Keratinocyte (primary cell): Measurements from ENCODE around the gene POLK. TPM values are rescaled to one million over a fixed set of nuclear protein-coding genes. Genes with fewer than 3 reads are reported as not detected.

Source experiments
- DNase-seq: peaks from one replicate; pipeline ENCODE4 v3.0.0-alpha.2; 2011; ENCODE audit warnings: low read depth, missing footprints, low spot score
- FAIRE-seq: peaks from 2 replicates; lab custom pipeline; 2011; peaks lifted over from hg19 to GRCh38; lab: Jason Lieb, UNC
- H2AFZ ChIP-seq: 2 replicates; pipeline ENCODE4 v1.6.0; 2012; ENCODE audit warnings: low read length, control low read depth, inconsistent platforms; ENCODE audit not compliant: control insufficient read depth
- H3K27ac ChIP-seq: 2 replicates; pipeline ENCODE4 v1.5.1; 2011; ENCODE audit warnings: low read length; ENCODE audit not compliant: control insufficient read depth, insufficient read depth
- H3K27me3 ChIP-seq: 3 replicates; pipeline ENCODE4 v1.6.0; 2011; ENCODE audit warnings: low read length; ENCODE audit not compliant: control insufficient read depth, insufficient read depth; ENCODE audit errors: extremely low read depth
- H3K36me3 ChIP-seq, 2 experiments: 2 replicates in 1 of 2; 3 replicates in 1 of 2; pipeline ENCODE4 v1.5.1; 2011; ENCODE audit warnings: low read length in 2 of 2, mild to moderate bottlenecking in 1 of 2; ENCODE audit not compliant: control insufficient read depth in 2 of 2, insufficient read depth in 2 of 2; ENCODE audit errors: extremely low read depth in 1 of 2
- H3K4me1 ChIP-seq: 3 replicates; pipeline ENCODE4 v1.5.1; 2011; ENCODE audit warnings: low read length; ENCODE audit not compliant: control insufficient read depth, insufficient read depth; ENCODE audit errors: extremely low read depth
- H3K4me2 ChIP-seq: 3 replicates; pipeline ENCODE4 v1.6.0; 2011; ENCODE audit warnings: low read depth, low read length; ENCODE audit not compliant: control insufficient read depth, insufficient read depth; ENCODE audit errors: extremely low read depth
- H3K4me3 ChIP-seq, 3 experiments: fragments of 200-600 bp in 1 of 3; sonication (generic) in 1 of 3; 2 replicates in 2 of 3; 3 replicates in 1 of 3; pipeline ENCODE4 v1.5.1; 2011 to 2016; ENCODE audit warnings: low read length in 3 of 3, mild to moderate bottlenecking in 3 of 3, control low read depth in 2 of 3, inconsistent platforms in 1 of 3, low read depth in 1 of 3, mixed read lengths in 1 of 3, mixed run types in 1 of 3, moderate library complexity in 1 of 3; ENCODE audit not compliant: control insufficient read depth in 2 of 3, insufficient read depth in 2 of 3; ENCODE audit errors: extremely low read depth in 1 of 3
- H3K79me2 ChIP-seq: 2 replicates; pipeline ENCODE4 v1.6.0; 2012; ENCODE audit warnings: low read length; ENCODE audit not compliant: control insufficient read depth, insufficient read depth
- H3K9ac ChIP-seq: 3 replicates; pipeline ENCODE4 v1.6.0; 2011; ENCODE audit warnings: low read length; ENCODE audit not compliant: control insufficient read depth, insufficient read depth; ENCODE audit errors: extremely low read depth
- H3K9me1 ChIP-seq: 3 replicates; pipeline ENCODE4 v1.6.0; 2011; ENCODE audit warnings: low read length; ENCODE audit not compliant: control insufficient read depth, insufficient read depth; ENCODE audit errors: extremely low read depth
- H3K9me3 ChIP-seq: 2 replicates; pipeline ENCODE4 v1.5.1; 2012; ENCODE audit warnings: low read depth, low read length; ENCODE audit not compliant: control insufficient read depth
- H4K20me1 ChIP-seq: 3 replicates; pipeline ENCODE4 v1.6.0; 2011; ENCODE audit warnings: low read length; ENCODE audit not compliant: control insufficient read depth, insufficient read depth; ENCODE audit errors: extremely low read depth
- CTCF ChIP-seq, 3 experiments: IDR thresholded peaks in 1 of 3; conservative IDR thresholded peaks in 1 of 3; optimal IDR thresholded peaks in 1 of 3; 2 replicates in 2 of 3; 3 replicates in 1 of 3; pipeline versions ENCODE3 to v1.5.1; 2011; ENCODE audit warnings: low read length in 3 of 3, mild to moderate bottlenecking in 3 of 3, moderate library complexity in 2 of 3, control low read depth in 1 of 3, inconsistent platforms in 1 of 3; ENCODE audit not compliant: insufficient read depth in 2 of 3; ENCODE audit errors: extremely low read depth in 1 of 3
- EZH2 ChIP-seq: IDR thresholded peaks from one replicate; pipeline ENCODE4 v1.6.1; 2012; ENCODE audit warnings: inconsistent platforms, mild to moderate bottlenecking, low read length, moderate library complexity
- dilution Hi-C: fragments of 300-500 bp; cut with MboI; formaldehyde crosslinking; loops from one replicate; pipeline ENCODE4 v1.7.0; 2020; ENCODE audit warnings: low sequenced_read_pairs; ENCODE audit not compliant: extremely low pct_ligation_motif_present
- polyA plus RNA-seq, 5 experiments: library from polyadenylated mRNA; depleted of rRNA in 3 of 5; stranded (reverse) in 3 of 5; stranded (forward) in 1 of 5; unstranded in 1 of 5; fragments of >200 nt; gene quantifications; 1 replicate in 1 of 5; 2 replicates in 3 of 5; 3 replicates in 1 of 5; pipeline versions ENCODE4 v1.2.1 to v1.2.3, GENCODE V29; 2011 to 2012; ENCODE audit warnings: missing spikeins in 2 of 5, low read depth in 1 of 5, low replicate concordance in 1 of 5

The POLK gene
- polyA plus RNA-seq, 1 donor (not counting 4 experiments of a cell fraction or from before 2014, with no cell fraction given), result 25.8 TPM

- Histone ChIP-seq H2AFZ (no peak overlapping the region), H3K79me2 (no peaks in the 10 kb centered on the region), H3K36me3 (no peaks in the 10 kb centered on the region), H3K4me1 (peaks cover 16% of the 10 kb centered on the region), H3K27me3 (no peaks in the 10 kb centered on the region), H3K9me3 (no peaks in the 10 kb centered on the region), H4K20me1 (no peaks in the 10 kb centered on the region), H3K9me1 (no peaks in the 10 kb centered on the region), H3K4me2 (peak overlapping the region; percentile 55), H3K4me3 (peak overlapping the region in 1 of 3 experiments; percentile 18), H3K9ac (peak overlapping the region; percentile 37), H3K27ac (peak overlapping the region; percentile 58)
- TF ChIP-seq EZH2 (no peak), CTCF (optimal IDR thresholded peaks at IDR 0.05 in 1 of 3, IDR thresholded peaks at IDR 0.05 in 1 of 3, conservative IDR thresholded peaks at IDR 0.05 in 1 of 3; ENCODE audit: extremely low read depth in 1 of 3, insufficient read depth in 2 of 3, low read length in 3 of 3) (no peak)
- DNase-seq (no peak), FAIRE-seq (peak; percentile 76)
- dilution Hi-C loops, result no loop called here
These were observed 128.7 kb downstream of the POLK start for GRCh38 chr5:75640395-75640794.

- Histone ChIP-seq H3K9ac (no peak overlapping the region), H3K4me2 (peak overlapping the region; percentile 55)
These were observed 129.1 kb downstream of the POLK start for GRCh38 chr5:75640826-75641225.

More at GRCh38 chr5:75640826-75641225, 129.1 kb downstream of the POLK start:
- no peak for DNase-seq
- H3K4me3 ChIP-seq, result no peak overlapping the region
- H4K20me1 ChIP-seq, result no peaks in the 10 kb centered on the region
- no peaks in the 10 kb centered on the region for H3K9me3 ChIP-seq
- H3K79me2 ChIP-seq, result no peaks in the 10 kb centered on the region
- H3K9me1 ChIP-seq, result no peaks in the 10 kb centered on the region
- H3K36me3 ChIP-seq, result no peaks in the 10 kb centered on the region
- H3K4me1 ChIP-seq, result peaks cover 16% of the 10 kb centered on the region
- no peaks in the 10 kb centered on the region for H3K27me3 ChIP-seq
- FAIRE-seq, result no peak
- peak overlapping the region; percentile 56 for H3K27ac ChIP-seq
- dilution Hi-C loops, result no loop called here
- TF ChIP-seq CTCF (optimal IDR thresholded peaks at IDR 0.05 in 1 of 3, IDR thresholded peaks at IDR 0.05 in 1 of 3, conservative IDR thresholded peaks at IDR 0.05 in 1 of 3; ENCODE audit: extremely low read depth in 1 of 3, insufficient read depth in 2 of 3, low read length in 3 of 3) (no peak), EZH2 (no peak)
- no peak overlapping the region for H2AFZ ChIP-seq
